ENCODE data around the gene CPNE4.

- TF ChIP-seq CTCF (IDR thresholded peaks at IDR 0.05; ENCODE audit: low read length), result no peak
- TF ChIP-seq EZH2 (IDR thresholded peaks at IDR 0.05; ENCODE audit: borderline replicate concordance, low read length), result no peak
Observed at GRCh38 chr3:131540143-131540542, 494.7 kb downstream of the CPNE4 start.

Data from OCI-LY1 (cell line).